ENCODE data around the gene FIGLA.
"Not testable (repeated sequence)": the region's sequence is repeated elsewhere in the genome, so short reads cannot be mapped to it uniquely, and the experiment has no call there.

FIGLA gene

DNA sequence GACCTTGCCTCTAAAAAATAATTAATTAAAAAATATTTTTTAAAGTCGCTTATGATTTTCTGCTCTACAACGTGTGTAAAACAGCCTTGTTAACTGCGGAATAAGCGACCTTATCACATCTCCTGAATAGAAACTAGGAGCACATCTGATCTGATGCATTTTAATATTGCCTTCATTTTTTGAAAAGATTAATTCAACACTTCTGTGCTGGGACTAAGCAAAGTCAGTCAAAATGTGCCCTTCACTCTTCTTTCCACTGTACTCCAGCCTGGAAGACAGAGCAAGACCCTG lies 17.3 kb upstream of the FIGLA start:
- DNase-seq = no peak

DNA sequence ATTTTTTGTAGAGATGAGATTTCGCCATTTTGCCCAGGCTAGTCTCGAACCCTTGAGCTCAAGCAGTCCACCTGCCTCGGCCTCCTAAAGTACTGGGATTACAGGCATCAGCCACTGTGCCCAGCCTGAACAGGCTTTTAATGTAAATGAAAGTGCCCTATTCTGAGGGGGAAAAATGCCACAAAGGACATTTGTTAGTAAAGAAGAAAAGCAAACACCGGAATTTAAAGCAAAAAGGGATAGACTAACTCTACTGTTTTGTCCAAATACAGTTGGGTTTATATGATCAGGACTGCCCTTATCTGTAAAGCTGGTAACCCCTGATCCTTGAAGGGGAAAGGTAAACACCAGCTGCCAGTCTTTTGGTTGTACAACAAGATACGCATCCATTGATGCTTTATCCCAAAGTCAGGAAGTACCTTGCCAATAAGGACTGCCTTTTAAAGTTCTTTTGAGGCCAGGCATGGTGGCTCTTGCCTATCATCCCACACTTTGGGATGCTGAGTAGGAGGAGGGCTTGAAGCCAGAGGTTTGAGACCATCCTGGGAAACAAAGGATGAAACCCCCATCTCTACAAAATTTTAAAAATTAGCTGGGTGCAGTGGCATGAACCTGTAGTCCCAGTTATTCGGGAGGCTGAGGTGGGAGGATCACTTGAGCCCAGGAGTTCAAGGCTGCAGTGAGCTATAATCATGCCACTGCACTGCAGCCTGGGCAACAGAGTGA lies 16.8 kb upstream of the FIGLA start:
- no peak for DNase-seq

DNA sequence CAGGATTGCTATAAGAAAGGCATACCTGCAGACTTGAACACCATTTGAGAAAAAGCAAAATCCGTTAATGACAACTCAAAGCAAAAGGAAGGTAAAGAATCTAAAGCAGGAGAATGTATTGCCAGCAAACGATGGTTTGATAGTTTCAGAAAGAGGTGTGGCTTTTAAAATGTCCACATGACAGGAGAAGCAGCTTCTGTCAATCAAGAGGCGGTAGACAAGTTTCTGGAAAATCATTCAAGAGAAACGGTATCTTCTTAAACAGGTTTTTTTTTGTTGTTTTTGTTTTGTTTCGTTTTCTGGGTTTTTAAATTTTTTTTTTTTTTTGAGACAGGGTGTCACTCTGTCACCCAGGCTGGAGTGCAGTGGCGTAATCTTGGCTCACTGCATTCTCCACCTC lies 16.2 kb upstream of the FIGLA start:
- DNase-seq = no peak

DNA sequence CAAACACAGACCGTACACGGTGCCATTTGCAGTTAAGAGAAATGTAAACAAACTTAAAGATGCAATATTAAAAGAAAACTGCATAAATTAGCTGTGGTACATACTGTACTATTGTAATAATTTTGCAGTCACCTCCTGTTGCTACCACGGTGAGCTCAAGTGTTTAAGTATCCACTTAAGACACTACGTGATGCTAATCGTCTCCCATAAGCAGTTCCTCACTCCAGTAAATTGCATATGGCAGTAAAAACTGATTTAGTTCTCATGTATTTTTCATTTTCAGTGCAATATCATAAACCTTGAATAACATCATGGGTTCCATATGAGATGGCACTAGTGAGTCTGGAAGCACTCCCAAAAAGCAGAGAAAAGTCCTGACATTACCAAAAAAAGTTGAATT lies 15.6 kb upstream of the FIGLA start:
- DNase-seq = no peak

DNA sequence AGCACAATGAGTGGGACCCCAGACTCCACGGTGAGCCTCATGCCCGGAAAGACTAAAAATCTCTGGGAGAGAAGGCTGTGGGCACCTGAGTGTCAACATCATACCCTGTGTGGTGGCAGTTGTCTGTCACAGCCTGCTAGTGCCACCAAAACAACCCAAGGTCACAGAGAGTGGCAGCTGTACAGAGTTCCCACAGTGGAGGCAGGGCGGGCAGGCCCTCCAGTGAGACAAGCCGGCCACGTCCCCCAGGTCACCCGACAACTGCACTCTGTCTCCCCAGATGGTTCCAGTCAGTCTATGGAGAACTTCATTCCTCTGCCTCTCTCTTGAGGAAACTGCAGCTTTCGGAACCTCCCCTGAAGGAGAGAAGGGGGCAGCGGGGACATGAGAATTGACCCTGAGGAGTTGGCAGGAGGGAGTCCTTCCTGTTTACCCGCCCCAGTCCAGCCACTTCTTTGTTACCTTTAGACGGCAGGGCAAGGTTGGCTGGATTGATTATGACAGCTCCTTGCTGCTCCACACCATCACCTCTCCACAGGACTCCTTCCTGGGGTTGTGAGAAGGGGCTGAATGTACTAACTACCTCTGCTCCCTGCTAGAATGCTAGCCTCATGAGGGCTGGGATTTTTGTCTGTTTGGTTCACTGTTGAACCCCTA lies 11.3 kb upstream of the FIGLA start:
- no peak for DNase-seq

DNA sequence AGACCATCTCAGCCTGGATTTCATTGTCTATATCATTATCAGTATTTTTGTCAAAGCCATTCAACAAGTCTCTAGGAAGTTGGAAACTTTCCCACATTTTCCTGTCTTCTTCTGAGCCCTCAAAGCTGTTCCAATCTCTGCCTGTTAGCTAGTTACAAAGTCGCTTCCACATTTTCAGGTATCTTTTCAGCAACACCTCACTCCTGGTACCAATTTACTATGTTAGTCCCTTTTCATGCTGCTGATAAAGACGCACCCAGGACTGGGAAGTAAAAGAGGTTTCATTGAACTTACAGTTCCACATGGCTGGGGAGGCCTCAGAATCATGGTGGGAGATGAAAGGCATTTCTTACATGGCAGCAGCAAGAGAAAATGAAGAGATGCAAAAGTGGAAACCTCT lies 9.3 kb upstream of the FIGLA start:
- DNase-seq = no peak

DNA sequence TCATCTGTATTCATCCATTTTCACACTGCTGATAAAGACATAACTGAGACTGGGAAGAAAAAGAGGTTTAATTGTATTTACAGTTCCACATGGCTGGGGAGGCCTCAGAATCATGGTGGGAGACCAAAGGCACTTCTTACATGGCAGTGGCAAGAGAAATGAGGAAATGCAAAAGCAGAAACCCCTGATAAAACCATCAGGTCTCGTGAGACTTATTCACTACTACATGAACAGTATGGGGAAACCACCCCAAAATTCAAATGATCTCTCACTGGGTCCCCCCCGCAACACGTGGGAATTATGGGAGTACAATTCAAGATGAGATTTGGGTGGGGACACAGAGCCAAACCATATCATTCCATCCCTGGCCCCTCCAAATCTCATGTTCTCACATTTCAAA lies 7.6 kb upstream of the FIGLA start:
- DNase-seq = not testable (repeated sequence)

DNA sequence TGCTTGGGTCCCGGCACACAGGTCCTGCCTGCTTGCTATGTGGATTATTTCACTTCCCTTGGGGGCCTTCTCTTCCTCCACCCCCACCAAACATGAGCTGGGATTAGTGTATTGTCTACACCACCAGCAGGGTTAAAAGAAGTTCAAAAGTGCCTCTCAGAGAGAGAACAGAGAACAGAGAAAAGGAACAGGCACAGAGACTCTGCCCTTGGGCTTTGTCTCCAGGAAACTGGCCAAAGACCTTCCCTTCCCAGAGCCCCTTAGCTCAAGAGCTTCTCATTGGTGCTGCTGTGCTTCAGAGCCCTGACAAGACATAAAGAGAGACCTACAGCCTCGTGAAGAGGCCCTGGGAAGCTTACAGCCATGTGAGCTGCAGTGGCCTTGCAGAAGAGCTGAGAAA lies 7.1 kb upstream of the FIGLA start:
- no peak for DNase-seq

DNA sequence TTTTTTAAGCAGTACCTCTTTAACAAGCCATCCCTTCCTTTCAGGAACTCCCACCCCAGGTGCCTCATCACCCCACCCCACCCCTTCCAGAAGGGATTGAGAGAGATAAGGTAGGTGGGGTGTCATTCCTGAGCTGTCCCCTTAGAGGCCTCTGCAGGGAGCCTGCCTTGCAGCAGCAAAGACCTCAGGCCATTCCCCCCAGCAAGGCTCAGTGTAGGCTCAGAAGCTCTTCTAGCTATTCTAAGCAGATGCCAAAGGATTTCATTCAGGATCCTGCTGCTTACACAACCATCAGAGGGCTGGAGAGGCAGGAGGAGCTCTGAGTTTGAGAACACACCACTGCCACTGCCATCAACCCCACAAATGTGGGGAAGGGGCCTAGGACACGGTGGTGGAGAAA lies 5.8 kb upstream of the FIGLA start:
- DNase-seq = no peak

DNA sequence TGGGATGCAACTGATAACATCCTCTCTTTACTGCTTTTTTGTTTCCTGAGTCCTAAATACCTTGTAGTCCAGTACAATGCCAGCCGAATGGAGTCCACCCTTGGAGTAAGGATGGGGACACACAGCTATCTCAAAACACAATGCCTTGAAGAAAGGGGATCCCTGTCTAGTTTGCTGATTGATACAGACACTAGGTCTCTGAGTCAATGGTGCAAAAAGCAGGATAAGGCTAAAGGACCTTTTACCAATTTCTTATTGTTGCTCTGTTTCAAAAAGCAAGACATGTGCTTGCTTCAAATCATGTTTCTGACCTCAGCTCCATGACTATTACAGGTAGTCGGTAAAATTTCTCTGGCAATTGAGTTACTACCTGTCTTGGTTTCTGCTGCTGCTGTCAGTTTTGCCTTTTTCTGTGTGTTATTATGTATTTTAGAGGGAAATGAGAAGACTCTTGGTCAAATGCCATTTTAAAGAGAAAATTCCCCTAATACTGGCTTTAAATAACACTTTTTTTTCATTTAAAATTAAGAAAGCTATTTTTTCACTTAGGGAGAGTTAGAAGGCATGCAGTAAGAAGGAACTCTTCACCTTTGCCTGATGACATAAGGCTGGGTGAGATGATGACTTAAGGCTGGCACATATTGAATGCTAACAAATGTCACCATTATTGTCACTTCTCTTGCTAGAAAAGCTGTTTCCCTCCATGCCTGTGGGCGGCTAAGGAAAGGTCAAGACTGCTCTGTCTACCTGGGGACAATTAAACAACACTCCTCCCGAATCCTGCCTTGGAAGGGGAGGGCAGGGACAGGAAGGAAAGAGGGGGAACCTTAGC lies 4.9 kb upstream of the FIGLA start:
- no peak for DNase-seq

DNA sequence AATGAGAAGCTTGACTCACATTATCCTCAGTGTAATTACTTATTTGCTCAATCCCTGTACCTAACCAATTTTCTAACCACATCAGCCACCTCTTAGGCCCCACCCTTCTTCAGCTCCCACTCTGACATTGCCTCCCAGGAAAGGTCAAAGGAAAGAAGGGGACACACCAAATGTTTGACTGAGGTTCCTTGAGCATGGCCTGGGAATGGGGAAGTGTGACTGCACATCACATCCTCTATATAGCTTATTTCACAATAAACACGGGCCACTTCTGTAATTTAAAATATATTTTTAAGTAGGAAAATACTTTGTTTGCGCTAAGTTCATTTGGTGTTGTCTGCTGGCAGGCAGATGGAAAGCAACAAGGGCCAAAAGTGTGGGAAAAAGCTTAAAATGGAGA lies 3.0 kb upstream of the FIGLA start:
- peak; percentile 16 for DNase-seq

DNA sequence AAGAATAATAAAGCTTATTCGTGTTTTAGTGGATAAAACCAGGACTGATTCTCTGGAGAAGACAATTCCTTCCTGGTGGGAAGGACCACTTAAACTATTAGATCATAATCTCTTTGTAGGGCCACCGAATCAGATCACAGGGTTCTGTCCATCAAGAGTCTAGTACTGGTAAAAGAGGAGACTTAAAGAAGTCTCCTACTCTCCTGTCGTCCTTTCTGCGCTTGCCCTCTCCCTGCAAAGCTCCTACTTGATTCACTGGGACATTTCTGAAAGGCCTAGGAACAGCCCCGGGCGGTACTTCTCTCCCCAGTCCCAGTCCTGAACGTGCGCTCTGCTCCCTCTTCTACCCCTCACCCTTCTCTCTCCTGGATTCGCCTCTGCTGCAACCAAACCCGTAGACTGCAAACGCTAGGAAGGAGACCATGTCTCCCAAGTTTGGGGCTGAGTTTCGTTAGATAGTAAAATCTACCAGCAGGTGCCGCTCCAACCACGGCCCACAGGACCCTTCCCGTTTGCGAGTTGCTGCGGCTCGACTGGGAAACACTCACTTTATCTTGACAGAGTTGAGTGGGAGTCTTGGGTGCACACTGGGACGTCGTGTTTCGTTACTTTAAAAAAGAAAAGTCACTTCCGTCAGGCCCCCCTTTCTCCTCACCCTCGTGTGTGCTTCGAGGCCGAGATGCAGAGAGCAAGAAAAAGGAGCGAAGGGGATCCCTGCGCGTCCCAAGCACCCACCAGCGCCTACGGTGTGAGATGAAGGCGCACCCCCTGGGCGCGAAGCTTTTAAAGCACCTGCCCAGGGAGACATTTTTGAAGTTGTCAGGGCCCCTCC lies 923 bp downstream of the FIGLA start:
- DNase-seq = peak; percentile 64

DNA sequence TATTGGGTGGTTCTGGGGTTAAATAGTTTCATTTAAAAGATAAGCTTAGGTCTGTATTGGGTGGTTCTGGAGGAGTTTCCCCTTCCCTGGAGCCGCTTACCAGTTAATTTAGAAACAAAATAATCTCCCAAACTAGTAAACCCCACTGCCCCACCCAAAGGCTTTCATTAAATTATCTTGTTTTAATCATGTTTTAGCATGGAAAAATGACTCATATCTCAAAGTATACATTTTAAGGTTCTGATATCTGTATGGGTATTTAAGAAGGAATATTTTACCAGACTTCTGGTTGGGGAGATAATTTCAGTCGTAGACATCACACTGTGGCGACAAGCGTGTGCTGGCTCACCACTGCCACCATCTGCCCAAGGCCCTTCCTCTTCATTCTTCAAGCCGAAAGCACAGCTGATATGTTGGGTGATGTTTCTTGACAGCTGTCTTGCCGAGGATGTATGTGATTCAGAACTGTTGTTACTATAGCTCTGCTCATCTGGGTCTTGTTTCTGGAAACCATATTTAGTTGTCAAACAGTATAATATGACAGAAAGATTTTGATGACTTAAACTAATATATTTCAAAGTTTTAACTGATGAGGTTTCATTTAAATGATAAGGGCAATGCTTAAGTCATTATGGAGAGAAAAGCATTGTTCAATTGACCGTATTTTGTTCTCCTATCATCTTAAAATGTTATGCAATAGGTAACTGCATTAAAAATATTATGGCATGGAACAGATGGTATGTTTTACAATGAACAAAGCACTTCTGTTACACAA lies 5.1 kb downstream of the FIGLA start:
- DNase-seq = peak; percentile 33

DNA sequence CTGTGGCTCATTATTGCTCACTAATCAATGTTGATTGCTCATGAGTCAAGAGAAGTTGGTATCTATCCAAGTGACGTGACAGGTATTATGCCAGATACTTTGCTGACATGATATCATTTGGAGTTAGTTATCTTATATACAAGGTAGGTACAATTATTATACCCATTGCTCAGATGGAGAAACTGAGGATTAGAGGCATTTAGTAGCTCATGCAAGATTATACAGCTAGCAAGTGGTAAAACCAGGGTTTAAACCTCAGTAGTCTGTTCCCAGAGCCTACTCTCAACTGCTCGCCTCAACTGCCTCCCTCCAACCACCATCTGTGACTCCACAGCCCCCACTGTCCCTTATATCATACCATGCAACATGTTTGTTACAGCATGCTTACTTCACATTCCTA lies 6.1 kb downstream of the FIGLA start:
- no peak for DNase-seq

DNA sequence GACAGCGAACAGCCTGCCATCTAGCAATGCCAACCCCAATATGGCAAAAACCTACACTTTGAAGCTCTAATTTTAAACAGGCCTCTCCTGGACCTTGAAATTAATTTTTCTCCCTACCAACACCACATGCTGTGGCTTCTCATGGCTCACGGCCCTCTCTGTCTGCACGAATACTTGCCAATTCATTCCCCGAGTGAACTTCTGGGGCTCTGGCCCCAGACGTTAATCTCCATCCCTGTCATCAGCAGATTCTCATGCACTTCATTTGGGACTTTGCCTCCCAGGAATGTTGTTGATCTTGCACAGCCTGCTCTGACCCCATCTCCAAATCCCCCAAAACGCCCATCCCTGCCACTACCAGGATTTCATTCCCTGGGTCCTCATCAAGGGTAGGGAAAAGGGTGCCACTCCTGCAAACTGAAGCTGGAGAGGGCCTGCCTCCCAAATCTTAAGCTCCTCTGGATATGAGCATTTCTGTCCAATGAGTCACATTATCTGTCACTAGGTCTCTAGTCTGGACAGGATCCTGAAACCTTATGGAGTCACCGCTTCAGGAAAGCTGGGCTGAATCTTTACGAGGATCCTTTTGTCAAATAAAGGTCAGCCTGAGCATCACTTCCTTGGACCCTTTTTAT lies 10.4 kb downstream of the FIGLA start:
- DNase-seq = no peak

DNA sequence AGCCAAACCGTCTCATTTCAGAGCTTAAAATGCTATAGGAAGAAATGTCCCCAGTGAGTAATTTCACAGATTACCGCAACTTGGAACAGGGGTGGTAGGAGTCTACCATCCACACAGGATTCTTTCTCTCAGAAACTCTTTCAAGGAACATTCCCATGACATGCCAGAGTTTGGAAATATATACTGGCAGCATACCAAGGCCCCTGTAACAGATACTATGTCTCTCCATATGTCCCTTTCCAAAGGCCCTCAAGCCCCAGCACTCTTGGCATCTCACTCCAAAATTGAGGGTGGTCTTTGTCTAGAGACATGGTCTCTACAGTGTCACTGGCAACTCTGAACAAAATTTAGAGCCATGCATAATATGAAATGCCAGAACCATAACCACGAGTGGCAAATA lies 11.0 kb downstream of the FIGLA start:
- no peak for DNase-seq

DNA sequence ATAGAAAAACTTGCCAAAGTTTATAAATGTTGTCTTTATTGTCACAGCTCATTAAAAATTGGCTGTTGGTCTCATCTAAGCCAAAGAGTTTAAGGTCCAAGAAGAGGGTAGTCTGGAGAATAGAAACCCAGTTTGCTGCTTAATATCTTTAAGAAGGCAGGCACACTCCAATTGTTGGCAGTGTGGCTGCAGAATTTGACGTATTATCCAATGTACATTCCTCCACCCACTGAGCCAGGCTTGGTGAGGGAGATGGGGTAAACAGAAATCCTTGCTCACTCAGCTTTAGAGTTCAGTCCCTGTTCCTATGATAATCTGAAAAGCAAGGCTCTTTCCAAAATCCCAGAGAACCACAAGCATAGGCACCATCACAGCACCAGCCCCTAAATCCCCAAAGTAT lies 11.8 kb downstream of the FIGLA start:
- DNase-seq = no peak

DNA sequence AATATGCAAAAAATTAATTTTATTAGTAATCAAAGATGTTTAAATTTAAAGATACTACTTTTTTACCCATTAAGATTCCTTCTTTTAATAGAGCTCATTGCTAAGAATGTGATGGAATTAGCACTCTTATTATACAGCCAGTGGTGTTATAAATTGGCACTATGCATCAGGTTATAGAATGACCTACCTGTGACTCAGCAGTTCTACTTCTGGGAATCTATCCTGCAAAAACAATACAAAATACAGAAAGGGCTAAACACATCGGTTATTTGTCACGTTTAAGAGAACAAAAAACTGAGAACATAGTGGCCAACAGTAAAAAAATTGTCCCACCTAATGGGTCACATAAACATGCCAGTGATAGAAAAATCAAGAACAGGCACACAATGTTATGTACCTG lies 13.0 kb downstream of the FIGLA start:
- DNase-seq = no peak

DNA sequence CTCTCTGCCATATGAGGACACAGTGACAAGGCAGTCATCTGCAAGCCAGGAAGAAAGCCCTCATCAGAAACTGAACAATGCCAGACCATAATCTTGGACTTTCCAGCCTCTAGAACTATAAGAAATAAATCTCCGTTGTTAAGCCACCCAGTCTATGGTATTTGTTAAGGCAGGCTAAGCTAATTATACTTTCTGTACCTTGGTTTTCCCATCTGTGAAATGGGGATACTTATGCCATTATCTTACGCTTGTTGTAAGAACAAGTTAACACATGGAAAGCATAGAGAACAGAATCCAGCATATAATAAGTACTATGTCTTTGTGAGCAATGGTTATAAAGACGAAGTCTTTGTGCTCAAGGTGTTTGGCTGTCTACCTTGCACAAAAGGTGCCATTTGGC lies 14.2 kb downstream of the FIGLA start:
- no peak for DNase-seq

DNA sequence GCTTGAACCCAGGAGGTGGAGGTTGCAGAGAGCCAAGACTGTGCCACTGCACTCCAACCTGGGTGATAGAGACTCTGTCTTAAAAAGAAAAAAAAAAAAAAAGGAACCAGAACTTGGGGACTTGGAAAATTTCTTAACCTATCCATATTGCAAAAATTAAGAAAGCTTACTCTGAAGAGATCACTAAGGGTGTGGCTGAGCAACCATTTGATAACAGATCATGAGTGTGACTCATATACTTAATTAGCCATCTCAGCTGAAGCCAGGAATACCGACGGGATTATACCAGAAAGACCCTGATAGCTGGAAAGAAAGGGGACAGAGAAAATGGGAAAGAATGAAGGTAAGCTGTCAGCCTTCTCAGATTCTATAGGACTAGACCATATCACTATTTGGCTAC lies 15.3 kb downstream of the FIGLA start:
- DNase-seq = no peak

DNA sequence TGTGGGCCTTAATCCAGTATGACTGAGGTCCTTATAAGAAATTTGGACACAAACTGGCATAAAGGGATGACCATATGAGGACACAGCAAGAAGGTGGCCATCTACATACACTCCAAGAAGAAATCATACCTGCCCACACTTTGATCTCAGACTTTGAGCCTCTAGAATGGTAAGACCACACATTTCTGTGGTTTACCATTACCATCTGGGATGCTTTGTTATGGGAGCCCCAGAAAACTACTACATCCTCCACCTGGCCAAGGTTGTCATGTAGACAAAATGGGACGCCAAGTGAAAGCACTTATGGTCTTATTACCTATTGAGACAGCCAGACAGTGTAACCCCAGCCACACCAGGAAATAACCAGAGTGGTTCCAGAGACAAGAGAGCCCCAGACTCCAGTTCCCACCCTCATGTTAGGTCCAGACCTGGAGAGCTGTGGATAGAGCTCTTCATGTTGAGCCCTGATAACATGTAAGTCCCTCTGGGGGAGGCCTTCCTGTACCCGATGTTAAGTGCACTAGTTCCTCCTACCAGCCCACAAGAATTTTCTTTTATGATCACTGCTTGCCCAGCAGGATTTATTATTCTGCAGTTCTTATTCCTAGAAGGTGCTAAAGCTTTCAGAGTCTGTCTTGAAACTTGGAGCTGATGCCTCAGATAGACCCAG lies 17.8 kb downstream of the FIGLA start:
- no peak for DNase-seq

DNA sequence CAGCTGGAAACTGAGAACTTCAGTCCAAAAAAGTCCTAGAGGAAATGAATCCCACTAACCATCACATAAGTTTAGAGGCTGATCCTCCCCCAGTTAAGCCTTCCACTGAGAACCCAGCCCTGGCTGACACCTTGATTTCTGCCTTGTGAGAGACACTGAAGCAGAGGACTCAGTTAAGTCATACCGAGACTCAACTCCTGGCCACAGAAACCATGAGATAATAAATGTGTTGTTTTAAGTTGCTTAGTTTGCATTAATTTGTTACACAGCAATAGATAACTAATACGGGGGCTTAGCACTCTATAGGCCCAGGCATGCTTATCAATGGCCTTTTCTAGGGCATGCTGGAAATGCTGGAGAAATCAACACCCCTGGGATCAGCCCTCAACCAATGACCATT lies 19.0 kb downstream of the FIGLA start:
- DNase-seq = no peak

Data from CD4-positive, alpha-beta T cell treated with Interleukin-17A for 1 hour (primary cell).